ENCODE data around the gene KCNF1. TPM values are rescaled to one million over a fixed set of nuclear protein-coding genes. Genes with fewer than 3 reads are reported as not detected.

Gene KCNF1
- total RNA-seq, 1 donor from 2014 or later, result 7.7 TPM

- TF ChIP-seq CTCF (IDR thresholded peaks at IDR 0.05; ENCODE audit: partially characterized antibody, unreplicated experiment), result no peak
- Mint-ChIP-seq H3K4me1 (ENCODE audit: low read depth, unreplicated experiment) (peaks cover 12% of the 10 kb centered on the region), H3K9me3 (ENCODE audit: unreplicated experiment) (peaks cover 7% of the 10 kb centered on the region), H3K27ac (ENCODE audit: unreplicated experiment) (no peak overlapping the region), H3K27me3 (ENCODE audit: unreplicated experiment) (peaks cover 9% of the 10 kb centered on the region), H3K4me3 (ENCODE audit: unreplicated experiment) (no peak overlapping the region), H3K36me3 (ENCODE audit: unreplicated experiment) (peaks cover 10% of the 10 kb centered on the region)
- no peak for DNase-seq
Observed at GRCh38 chr2:10939058-10939457, 27.3 kb downstream of the KCNF1 start.

GRCh38 chr2:10940596-10940995 is 28.9 kb downstream of the KCNF1 start:
- no peak for DNase-seq
- no peak overlapping the region for H3K4me3 Mint-ChIP-seq (ENCODE audit: unreplicated experiment)
- TF ChIP-seq CTCF (IDR thresholded peaks at IDR 0.05; ENCODE audit: partially characterized antibody, unreplicated experiment), result no peak
- peaks cover 14% of the 10 kb centered on the region for H3K27me3 Mint-ChIP-seq (ENCODE audit: unreplicated experiment)
- H3K9me3 Mint-ChIP-seq (ENCODE audit: unreplicated experiment), result peaks cover 7% of the 10 kb centered on the region
- no peak overlapping the region for H3K27ac Mint-ChIP-seq (ENCODE audit: unreplicated experiment)
- H3K36me3 Mint-ChIP-seq (ENCODE audit: unreplicated experiment), result peaks cover 14% of the 10 kb centered on the region
- H3K4me1 Mint-ChIP-seq (ENCODE audit: low read depth, unreplicated experiment), result peaks cover 3% of the 10 kb centered on the region

- Mint-ChIP-seq H3K9me3 (ENCODE audit: unreplicated experiment) (peaks cover 5% of the 10 kb centered on the region), H3K4me1 (ENCODE audit: low read depth, unreplicated experiment) (peaks cover 3% of the 10 kb centered on the region)
Observed at GRCh38 chr2:10941383-10941782, 29.6 kb downstream of the KCNF1 start.

GRCh38 chr2:10944799-10945198 is 33.1 kb downstream of the KCNF1 start:
- Mint-ChIP-seq H3K27ac (ENCODE audit: unreplicated experiment) (no peak overlapping the region), H3K4me1 (ENCODE audit: low read depth, unreplicated experiment) (peaks cover 21% of the 10 kb centered on the region), H3K9me3 (ENCODE audit: unreplicated experiment) (peaks cover 6% of the 10 kb centered on the region), H3K27me3 (ENCODE audit: unreplicated experiment) (peaks cover 11% of the 10 kb centered on the region), H3K4me3 (ENCODE audit: unreplicated experiment) (no peak overlapping the region), H3K36me3 (ENCODE audit: unreplicated experiment) (peaks cover 7% of the 10 kb centered on the region)
- no peak for DNase-seq
- no peak for TF ChIP-seq CTCF (IDR thresholded peaks at IDR 0.05; ENCODE audit: partially characterized antibody, unreplicated experiment)

More at GRCh38 chr2:10941383-10941782, 29.6 kb downstream of the KCNF1 start:
- Mint-ChIP-seq H3K27me3 (ENCODE audit: unreplicated experiment) (peaks cover 12% of the 10 kb centered on the region), H3K4me3 (ENCODE audit: unreplicated experiment) (no peak overlapping the region), H3K27ac (ENCODE audit: unreplicated experiment) (no peak overlapping the region), H3K36me3 (ENCODE audit: unreplicated experiment) (peaks cover 14% of the 10 kb centered on the region)
- DNase-seq, result no peak
- TF ChIP-seq CTCF (IDR thresholded peaks at IDR 0.05; ENCODE audit: partially characterized antibody, unreplicated experiment), result no peak

- no peak for DNase-seq
- peaks cover 21% of the 10 kb centered on the region for H3K4me1 Mint-ChIP-seq (ENCODE audit: low read depth, unreplicated experiment)
- H3K27ac Mint-ChIP-seq (ENCODE audit: unreplicated experiment), result no peak overlapping the region
- peaks cover 19% of the 10 kb centered on the region for H3K36me3 Mint-ChIP-seq (ENCODE audit: unreplicated experiment)
- H3K4me3 Mint-ChIP-seq (ENCODE audit: unreplicated experiment), result no peak overlapping the region
- no peak for TF ChIP-seq CTCF (IDR thresholded peaks at IDR 0.05; ENCODE audit: partially characterized antibody, unreplicated experiment)
- H3K9me3 Mint-ChIP-seq (ENCODE audit: unreplicated experiment), result peaks cover 10% of the 10 kb centered on the region
- H3K27me3 Mint-ChIP-seq (ENCODE audit: unreplicated experiment), result peaks cover 11% of the 10 kb centered on the region
Observed at GRCh38 chr2:10946394-10946793, 34.7 kb downstream of the KCNF1 start.

All from glutamatergic neuron (in vitro differentiated cells).